ENCODE results near the gene TWNK.

TWNK gene

DNA sequence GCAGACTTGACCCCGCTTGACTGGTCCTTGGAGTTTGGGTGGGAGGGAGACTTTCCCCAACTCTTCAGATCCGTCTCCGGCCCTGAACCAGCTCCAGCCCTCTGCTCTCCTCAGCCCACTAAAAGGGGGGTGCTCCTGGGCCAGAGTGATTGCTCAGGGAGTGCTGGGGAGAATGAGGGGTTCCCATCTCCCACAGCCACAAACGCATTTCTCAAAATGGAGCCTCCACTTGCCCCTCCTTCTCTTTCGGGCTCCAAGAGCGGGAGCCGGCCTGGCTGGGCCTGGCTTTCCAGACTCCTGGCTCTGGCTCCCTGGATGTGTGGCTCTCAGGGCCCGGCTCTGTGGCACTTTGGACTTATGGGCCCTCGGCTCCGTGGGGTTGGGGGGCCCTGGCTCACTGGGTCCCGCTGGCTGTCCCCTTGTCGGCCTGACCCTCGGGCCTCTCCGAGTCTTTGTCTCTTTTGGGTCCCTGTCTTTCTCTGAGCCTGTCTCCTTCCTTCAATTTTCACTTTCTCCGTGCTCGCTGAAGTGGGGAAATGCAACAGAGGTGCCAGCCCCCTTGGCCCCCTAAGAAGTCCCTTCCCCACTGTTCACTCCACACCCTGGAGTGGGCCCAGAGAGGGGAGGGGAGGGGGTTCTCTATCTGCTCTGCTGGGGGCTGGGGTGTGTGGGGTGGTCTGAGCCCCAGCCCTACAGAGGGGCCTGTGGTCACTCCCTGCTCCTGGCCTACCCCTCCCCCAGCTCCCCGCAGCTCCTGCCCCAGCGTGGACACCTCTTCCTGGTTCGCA is 13.0 kb downstream of the TWNK start:
- no peak for FAIRE-seq
- TF ChIP-seq PAX5 (IDR thresholded peaks at IDR 0.05; ENCODE audit: insufficient read depth, low read length, severe bottlenecking) (no peak), TAF1 (IDR thresholded peaks at IDR 0.05; ENCODE audit: low read depth, low read length) (no peak), SPI1 (IDR thresholded peaks at IDR 0.05; ENCODE audit: low read depth, low read length) (no peak), POLR2AphosphoS5 (IDR thresholded peaks at IDR 0.05; ENCODE audit: low read depth, low read length) (no peak), POU2F2 (IDR thresholded peaks at IDR 0.05; ENCODE audit: low read depth, low read length) (no peak), POLR2A (IDR thresholded peaks at IDR 0.05; ENCODE audit: low read depth, low read length) (no peak)
- no peak for DNase-seq (ENCODE audit: insufficient read length, low spot score)

DNA sequence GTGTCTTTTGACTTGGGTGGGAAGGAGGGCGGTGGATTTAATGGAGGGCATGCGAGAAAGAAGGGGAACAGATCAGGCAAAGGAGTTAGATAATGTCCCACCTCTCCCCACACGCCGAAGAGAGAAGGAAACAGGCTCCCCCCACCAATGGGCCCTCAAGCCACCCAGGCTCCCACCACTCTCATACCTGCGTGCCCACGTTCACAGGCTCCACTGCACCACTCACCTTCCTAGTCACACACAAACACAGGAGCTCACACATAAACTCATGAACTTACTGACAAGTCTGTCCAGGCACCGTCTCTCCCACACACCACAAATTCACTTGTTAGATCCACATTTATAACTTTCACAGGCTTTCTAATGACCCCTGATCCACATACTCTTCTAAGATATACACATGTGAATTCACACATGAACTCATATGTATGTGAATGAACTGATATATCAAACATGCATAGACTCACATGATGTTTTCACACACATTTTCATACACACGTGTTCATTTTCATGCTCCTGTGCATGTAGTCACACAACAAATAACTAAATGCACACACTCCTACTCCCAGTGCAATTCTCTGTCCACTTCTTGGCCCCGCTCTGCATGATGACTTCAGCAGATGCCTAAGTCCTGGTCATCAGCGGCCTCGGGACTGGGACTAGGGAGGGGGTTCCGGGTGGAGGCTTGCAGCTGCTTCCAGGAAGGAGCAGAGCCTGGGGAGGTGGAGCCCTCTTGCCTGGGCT is 13.7 kb downstream of the TWNK start:
- TF ChIP-seq POLR2AphosphoS5 (IDR thresholded peaks at IDR 0.05; ENCODE audit: low read depth, low read length) (no peak), SPI1 (IDR thresholded peaks at IDR 0.05; ENCODE audit: low read depth, low read length) (no peak), POLR2A (IDR thresholded peaks at IDR 0.05; ENCODE audit: low read depth, low read length) (no peak), TAF1 (IDR thresholded peaks at IDR 0.05; ENCODE audit: low read depth, low read length) (no peak), PAX5 (IDR thresholded peaks at IDR 0.05; ENCODE audit: insufficient read depth, low read length, severe bottlenecking) (no peak), POU2F2 (IDR thresholded peaks at IDR 0.05; ENCODE audit: low read depth, low read length) (no peak)
- FAIRE-seq (peak; percentile 77), DNase-seq (ENCODE audit: insufficient read length, low spot score) (no peak)

DNA sequence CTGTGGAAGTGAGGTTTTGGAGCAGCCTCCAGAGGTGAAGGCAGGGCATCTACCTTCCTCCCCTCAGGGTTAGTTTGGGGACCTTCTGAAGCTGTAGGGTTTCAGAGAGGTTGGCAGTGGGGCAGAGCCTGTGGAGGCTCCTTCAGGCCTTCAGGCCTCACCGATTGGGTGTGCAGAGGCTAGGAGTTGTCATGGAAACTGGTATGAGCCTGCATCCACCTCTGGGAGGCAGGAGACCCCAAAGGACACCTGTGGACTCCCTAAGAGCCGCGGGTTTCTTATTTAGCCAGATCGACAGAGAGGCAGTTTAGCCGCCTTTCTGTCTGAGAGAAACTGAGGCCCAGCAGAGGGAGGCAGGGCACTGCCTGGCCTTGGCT is 14.3 kb downstream of the TWNK start:
- DNase-seq (ENCODE audit: insufficient read length, low spot score), result no peak
- no peak for FAIRE-seq
- no peak for TF ChIP-seq POU2F2 (IDR thresholded peaks at IDR 0.05; ENCODE audit: low read depth, low read length)
- no peak for TF ChIP-seq SPI1 (IDR thresholded peaks at IDR 0.05; ENCODE audit: low read depth, low read length)
- TF ChIP-seq POLR2A (IDR thresholded peaks at IDR 0.05; ENCODE audit: low read depth, low read length), result no peak
- no peak for TF ChIP-seq TAF1 (IDR thresholded peaks at IDR 0.05; ENCODE audit: low read depth, low read length)
- no peak for TF ChIP-seq PAX5 (IDR thresholded peaks at IDR 0.05; ENCODE audit: insufficient read depth, low read length, severe bottlenecking)
- no peak for TF ChIP-seq POLR2AphosphoS5 (IDR thresholded peaks at IDR 0.05; ENCODE audit: low read depth, low read length)

DNA sequence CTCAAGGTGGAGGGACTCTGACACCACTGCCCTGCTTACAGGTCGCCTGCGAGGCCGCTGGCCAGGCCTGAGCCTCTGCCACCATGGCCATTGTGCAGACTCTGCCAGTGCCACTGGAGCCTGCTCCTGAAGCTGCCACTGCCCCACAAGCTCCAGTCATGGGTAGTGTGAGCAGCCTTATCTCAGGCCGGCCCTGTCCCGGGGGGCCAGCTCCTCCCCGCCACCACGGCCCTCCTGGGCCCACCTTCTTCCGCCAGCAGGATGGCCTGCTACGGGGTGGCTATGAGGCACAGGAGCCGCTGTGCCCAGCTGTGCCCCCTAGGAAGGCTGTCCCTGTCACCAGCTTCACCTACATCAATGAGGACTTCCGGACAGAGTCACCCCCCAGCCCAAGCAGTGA is 15.1 kb downstream of the TWNK start:
- no peak for FAIRE-seq
- TF ChIP-seq TAF1 (IDR thresholded peaks at IDR 0.05; ENCODE audit: low read depth, low read length) (no peak), POLR2A (IDR thresholded peaks at IDR 0.05; ENCODE audit: low read depth, low read length) (no peak), POLR2AphosphoS5 (IDR thresholded peaks at IDR 0.05; ENCODE audit: low read depth, low read length) (no peak), SPI1 (IDR thresholded peaks at IDR 0.05; ENCODE audit: low read depth, low read length) (no peak), POU2F2 (IDR thresholded peaks at IDR 0.05; ENCODE audit: low read depth, low read length) (no peak), PAX5 (IDR thresholded peaks at IDR 0.05; ENCODE audit: insufficient read depth, low read length, severe bottlenecking) (no peak)
- no peak for DNase-seq (ENCODE audit: insufficient read length, low spot score)

DNA sequence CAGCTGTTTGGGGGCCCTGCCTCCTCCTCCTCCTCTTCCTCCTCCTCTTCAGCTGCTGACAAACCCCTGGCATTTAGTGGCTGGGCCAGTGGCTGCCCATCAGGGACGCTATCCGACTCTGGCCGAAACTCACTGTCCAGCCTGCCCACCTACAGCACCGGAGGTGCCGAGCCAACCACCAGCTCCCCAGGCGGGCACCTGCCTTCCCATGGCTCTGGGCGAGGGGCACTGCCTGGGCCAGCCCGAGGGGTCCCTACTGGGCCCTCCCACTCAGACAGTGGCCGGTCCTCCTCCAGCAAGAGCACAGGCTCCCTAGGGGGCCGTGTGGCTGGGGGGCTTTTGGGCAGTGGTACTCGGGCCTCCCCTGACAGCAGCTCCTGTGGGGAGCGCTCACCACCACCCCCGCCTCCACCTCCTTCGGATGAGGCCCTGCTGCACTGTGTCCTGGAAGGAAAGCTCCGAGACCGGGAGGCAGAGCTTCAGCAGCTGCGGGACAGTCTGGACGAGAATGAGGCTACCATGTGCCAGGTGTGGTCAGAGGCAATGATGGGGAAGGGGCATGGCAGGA is 16.4 kb downstream of the TWNK start:
- FAIRE-seq (no peak), DNase-seq (ENCODE audit: insufficient read length, low spot score) (no peak)
- no peak for TF ChIP-seq POLR2AphosphoS5 (IDR thresholded peaks at IDR 0.05; ENCODE audit: low read depth, low read length)
- TF ChIP-seq PAX5 (IDR thresholded peaks at IDR 0.05; ENCODE audit: insufficient read depth, low read length, severe bottlenecking), result no peak
- TF ChIP-seq POLR2A (IDR thresholded peaks at IDR 0.05; ENCODE audit: low read depth, low read length), result no peak
- TF ChIP-seq POU2F2 (IDR thresholded peaks at IDR 0.05; ENCODE audit: low read depth, low read length), result no peak
- no peak for TF ChIP-seq SPI1 (IDR thresholded peaks at IDR 0.05; ENCODE audit: low read depth, low read length)
- no peak for TF ChIP-seq TAF1 (IDR thresholded peaks at IDR 0.05; ENCODE audit: low read depth, low read length)

DNA sequence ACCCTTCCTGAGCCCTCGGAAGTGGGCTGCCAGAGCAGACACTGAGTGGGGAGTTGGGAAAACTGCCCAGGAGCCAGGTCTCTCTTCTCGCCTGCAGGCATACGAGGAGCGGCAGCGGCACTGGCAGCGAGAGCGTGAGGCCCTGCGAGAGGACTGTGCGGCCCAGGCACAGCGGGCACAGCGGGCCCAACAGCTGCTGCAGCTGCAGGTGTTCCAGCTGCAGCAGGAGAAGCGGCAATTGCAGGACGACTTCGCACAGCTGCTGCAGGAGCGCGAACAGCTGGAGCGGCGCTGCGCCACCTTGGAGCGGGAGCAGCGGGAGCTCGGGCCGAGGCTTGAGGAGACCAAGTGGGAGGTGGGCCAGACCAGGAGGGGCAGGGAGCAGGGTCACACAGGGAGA is 18.0 kb downstream of the TWNK start:
- no peak for FAIRE-seq
- TF ChIP-seq POLR2AphosphoS5 (IDR thresholded peaks at IDR 0.05; ENCODE audit: low read depth, low read length), result no peak
- DNase-seq (ENCODE audit: insufficient read length, low spot score), result no peak

DNA sequence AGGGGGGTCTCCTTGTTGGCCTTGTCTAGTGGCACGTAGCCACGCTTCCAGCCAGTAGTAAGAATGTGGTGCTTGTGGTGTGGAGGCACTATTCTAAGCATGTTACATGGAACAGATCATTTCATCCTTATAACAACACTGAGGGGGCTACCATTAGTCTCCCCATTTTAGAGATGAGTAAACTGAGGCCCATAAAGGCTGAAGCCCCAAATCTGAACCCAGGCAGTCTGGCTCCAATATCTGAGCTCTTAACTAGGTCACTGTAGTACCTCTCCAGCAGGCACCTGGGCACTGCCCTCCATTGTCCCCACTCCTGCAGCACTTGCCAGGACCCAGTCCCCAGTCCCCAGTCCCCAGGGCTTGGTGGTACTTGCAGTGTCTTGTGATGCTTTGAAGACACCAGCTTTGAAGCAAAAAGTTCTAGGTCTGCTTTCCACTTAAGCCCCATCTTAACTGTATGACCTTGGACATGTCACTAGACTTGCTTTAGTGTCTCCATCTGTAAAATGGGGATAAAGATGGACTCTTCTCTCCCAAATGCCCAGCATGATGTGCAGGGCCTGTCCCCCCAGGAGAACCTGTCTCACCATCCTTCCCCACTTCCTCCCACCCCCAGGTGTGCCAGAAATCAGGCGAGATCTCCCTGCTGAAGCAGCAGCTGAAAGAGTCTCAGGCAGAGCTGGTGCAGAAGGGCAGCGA is 18.7 kb downstream of the TWNK start:
- TF ChIP-seq POU2F2 (IDR thresholded peaks at IDR 0.05; ENCODE audit: low read depth, low read length) (no peak), POLR2AphosphoS5 (IDR thresholded peaks at IDR 0.05; ENCODE audit: low read depth, low read length) (no peak), PAX5 (IDR thresholded peaks at IDR 0.05; ENCODE audit: insufficient read depth, low read length, severe bottlenecking) (no peak), TAF1 (IDR thresholded peaks at IDR 0.05; ENCODE audit: low read depth, low read length) (no peak), POLR2A (IDR thresholded peaks at IDR 0.05; ENCODE audit: low read depth, low read length) (no peak), SPI1 (IDR thresholded peaks at IDR 0.05; ENCODE audit: low read depth, low read length) (no peak)
- FAIRE-seq (no peak), DNase-seq (ENCODE audit: insufficient read length, low spot score) (no peak)

DNA sequence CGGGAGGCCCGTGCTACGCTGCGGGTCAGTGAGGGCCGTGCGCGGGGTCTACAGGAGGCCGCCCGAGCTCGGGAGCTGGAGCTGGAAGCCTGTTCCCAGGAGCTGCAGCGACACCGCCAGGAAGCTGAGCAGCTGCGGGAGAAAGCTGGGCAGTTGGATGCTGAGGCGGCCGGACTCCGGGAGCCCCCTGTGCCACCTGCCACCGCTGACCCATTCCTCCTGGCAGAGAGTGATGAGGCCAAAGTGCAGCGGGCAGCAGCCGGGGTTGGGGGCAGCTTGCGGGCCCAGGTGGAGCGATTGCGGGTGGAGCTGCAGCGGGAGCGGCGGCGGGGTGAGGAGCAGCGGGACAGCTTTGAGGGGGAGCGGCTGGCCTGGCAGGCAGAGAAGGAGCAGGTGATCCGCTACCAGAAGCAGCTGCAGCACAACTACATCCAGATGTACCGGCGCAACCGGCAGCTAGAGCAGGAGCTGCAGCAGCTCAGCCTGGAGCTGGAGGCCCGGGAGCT is 19.3 kb downstream of the TWNK start:
- no peak for FAIRE-seq

More for the DNA sequence above, 19.3 kb downstream of the TWNK start:
- TF ChIP-seq POLR2AphosphoS5 (IDR thresholded peaks at IDR 0.05; ENCODE audit: low read depth, low read length) (no peak), POU2F2 (IDR thresholded peaks at IDR 0.05; ENCODE audit: low read depth, low read length) (no peak), SPI1 (IDR thresholded peaks at IDR 0.05; ENCODE audit: low read depth, low read length) (no peak), POLR2A (IDR thresholded peaks at IDR 0.05; ENCODE audit: low read depth, low read length) (no peak), TAF1 (IDR thresholded peaks at IDR 0.05; ENCODE audit: low read depth, low read length) (no peak), PAX5 (IDR thresholded peaks at IDR 0.05; ENCODE audit: insufficient read depth, low read length, severe bottlenecking) (no peak)
- DNase-seq (ENCODE audit: insufficient read length, low spot score), result no peak

Measured in GM12891 (cell line).